Pancreas (tissue), 10 donors: Measurements from ENCODE around the gene POMGNT2. TPM values are rescaled to one million over a fixed set of nuclear protein-coding genes. Genes with fewer than 3 reads are reported as not detected.

Experiments used
- ATAC-seq, 4 donors: fragments of 200-7000 bp; cut with Tn5 transposase; one replicate each; pipeline versions ENCODE4 v1.8.0 to v1.9.1; 2020; ENCODE audit warnings: mild to moderate bottlenecking in 4 of 4, moderate library complexity in 4 of 4
- DNase-seq, 6 donors: peaks; one replicate each; pipeline ENCODE4 v3.0.0-alpha.2; 2020
- FAIRE-seq: peaks from 2 replicates; lab custom pipeline; 2012; peaks lifted over from hg19 to GRCh38; lab: Jason Lieb, UNC
- H3K27ac ChIP-seq, 4 donors: fragments of 200-600 bp; sonication (generic); 1 replicate in 3 of 4; 2 replicates in 1 of 4; pipeline versions ENCODE4 v1.5.0 to v1.8.0; 2020
- H3K27me3 ChIP-seq, 4 donors: fragments of 200-600 bp; one replicate each; pipeline ENCODE4 v1.8.0; 2021
- H3K36me3 ChIP-seq, 3 donors: fragments of 200-600 bp; sonication (generic) in 1 of 3; one replicate each; pipeline versions ENCODE4 v1.5.0 to v1.8.0; 2020 to 2021
- H3K4me1 ChIP-seq, 3 donors: fragments of 200-600 bp; one replicate each; pipeline ENCODE4 v1.8.0; 2021
- H3K4me3 ChIP-seq, 4 donors: fragments of 200-600 bp; sonication (generic) in 2 of 4; one replicate each; pipeline versions ENCODE4 v1.5.0 to v1.8.0; 2020 to 2021
- H3K9me3 ChIP-seq, 4 donors: fragments of 200-600 bp; one replicate each; pipeline ENCODE4 v1.8.0; 2021
- WGBS, 2 donors: extraction: QIAGEN DNeasy Blood & Tissue Kit; methylation state at CpG; one replicate each; pipeline ENCODE4 v1.1.7; 2013; 5-methylcytosine and 5-hydroxymethylcytosine counted together
- intact Hi-C, 3 donors: fragments of 100-400 bp; cut with DNase I; formaldehyde crosslinking; loops; one replicate each; pipeline versions ENCODE4 v1.11.1 to v1.14.2; 2022
- polyA plus RNA-seq, 2 donors: library from polyadenylated mRNA; stranded (reverse); fragments of 200-250 nt; gene quantifications; one replicate each; pipeline ENCODE4 v1.2.3, GENCODE V29; 2013
- total RNA-seq, 6 donors: library from RNA; stranded (reverse); fragmentation: NEBNext Ultra II Directional in 4 of 6; extraction: Animal tissue kit (Norgen Biotek cat#: 25700) in 4 of 6; gene quantifications; one replicate each; pipeline versions ENCODE4 v1.2.1 to v1.2.4, GENCODE V29; 2021 to 2023
- TF ChIP-seq, protein P1 (sequence below), 4 donors: fragments of 200-600 bp; sonication (generic) in 3 of 4; IDR thresholded peaks; one replicate each; pipeline versions ENCODE4 v1.5.0 to v1.8.0; 2021; ENCODE audit warnings: antibody characterized with exemption in 4 of 4
- donor health status: healthy with polysubstance abuse.
- donor health status: DM: no; HTN: no; CAD: no; lungs with moderate emphysema.
- donor health status: DM: no; HTN: no; CAD: no.
- donor health status: control.
- donor health status: control.
- donor health status: Bipolar disorder and iron deficiency.
- donor health status: DM: yes; HTN: yes; CAD: no.
- donor health status: DM: no; HTN: no; CAD: no.
- donor health status: DM: no; HTN: no; CAD: no.
- donor health status: DM: yes; HTN: yes; CAD: no.

POMGNT2 gene
- total and polyA plus RNA-seq, 8 donors = 4.4 to 13.5 (median 7.8) TPM

DNA sequence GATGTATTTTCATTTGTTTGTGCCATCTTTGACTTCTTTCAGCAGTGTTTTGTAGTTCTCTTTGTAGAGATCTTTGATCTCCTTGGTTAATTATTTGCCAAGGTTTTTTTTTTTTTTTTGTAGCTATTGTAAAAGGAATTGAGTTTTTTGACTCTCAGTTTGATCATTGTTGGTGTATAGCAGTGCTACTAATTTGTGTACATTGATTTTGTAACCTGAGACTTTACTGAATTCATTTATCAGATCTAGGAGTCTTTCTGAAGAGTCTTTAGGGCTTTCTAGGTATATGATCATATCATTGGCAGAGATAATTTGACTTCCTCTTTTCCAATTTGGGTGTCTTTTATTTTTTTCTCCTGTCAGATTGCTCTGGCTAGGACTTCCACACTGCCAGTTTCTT lies 42.2 kb upstream of the POMGNT2 start:
- ATAC-seq (no peak), FAIRE-seq (no peak), DNase-seq (no peak)
- TF ChIP-seq, protein P1, sequence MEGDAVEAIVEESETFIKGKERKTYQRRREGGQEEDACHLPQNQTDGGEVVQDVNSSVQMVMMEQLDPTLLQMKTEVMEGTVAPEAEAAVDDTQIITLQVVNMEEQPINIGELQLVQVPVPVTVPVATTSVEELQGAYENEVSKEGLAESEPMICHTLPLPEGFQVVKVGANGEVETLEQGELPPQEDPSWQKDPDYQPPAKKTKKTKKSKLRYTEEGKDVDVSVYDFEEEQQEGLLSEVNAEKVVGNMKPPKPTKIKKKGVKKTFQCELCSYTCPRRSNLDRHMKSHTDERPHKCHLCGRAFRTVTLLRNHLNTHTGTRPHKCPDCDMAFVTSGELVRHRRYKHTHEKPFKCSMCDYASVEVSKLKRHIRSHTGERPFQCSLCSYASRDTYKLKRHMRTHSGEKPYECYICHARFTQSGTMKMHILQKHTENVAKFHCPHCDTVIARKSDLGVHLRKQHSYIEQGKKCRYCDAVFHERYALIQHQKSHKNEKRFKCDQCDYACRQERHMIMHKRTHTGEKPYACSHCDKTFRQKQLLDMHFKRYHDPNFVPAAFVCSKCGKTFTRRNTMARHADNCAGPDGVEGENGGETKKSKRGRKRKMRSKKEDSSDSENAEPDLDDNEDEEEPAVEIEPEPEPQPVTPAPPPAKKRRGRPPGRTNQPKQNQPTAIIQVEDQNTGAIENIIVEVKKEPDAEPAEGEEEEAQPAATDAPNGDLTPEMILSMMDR (IDR thresholded peaks at IDR 0.05) = no peak
- no peak overlapping the region for H3K4me3 ChIP-seq
- no peaks in the 10 kb centered on the region for H3K36me3 ChIP-seq
- H3K27me3 ChIP-seq = no peaks in the 10 kb centered on the region
- no peak overlapping the region for H3K27ac ChIP-seq
- H3K4me1 ChIP-seq = no peaks in the 10 kb centered on the region
- H3K9me3 ChIP-seq = no peaks in the 10 kb centered on the region
- intact Hi-C loops = no loop called here

DNA sequence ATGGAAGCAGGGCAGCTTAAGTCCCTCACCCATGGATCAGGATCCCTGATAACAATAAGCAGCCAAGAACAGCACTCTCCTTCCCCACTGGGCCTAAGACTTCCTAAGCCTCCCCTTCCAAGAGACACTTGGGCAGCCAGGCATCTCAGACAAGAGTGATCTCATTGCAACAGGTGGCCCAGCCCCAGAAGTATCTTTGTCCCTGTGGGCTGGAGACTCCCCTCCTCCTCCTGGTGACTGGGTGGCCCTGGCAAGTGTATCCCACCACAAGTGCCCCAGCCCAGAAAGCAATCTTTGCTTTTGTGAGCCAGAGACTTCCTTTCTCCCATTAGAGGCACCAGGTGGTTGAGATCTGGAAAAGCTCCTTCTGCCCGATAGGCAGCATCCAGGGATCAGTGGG lies 40.7 kb upstream of the POMGNT2 start:
- DNase-seq = no peak
- TF ChIP-seq, protein P1 (IDR thresholded peaks at IDR 0.05) = no peak
- H3K27me3 ChIP-seq = no peaks in the 10 kb centered on the region
- no peaks in the 10 kb centered on the region for H3K36me3 ChIP-seq
- WGBS, 2 donors = 91 to 100% methylated on average over 1 of the region's 1 CpG
- no peaks in the 10 kb centered on the region for H3K9me3 ChIP-seq
- intact Hi-C loops = no loop called here
- ATAC-seq = no peak
- H3K27ac ChIP-seq = no peak overlapping the region
- no peak overlapping the region for H3K4me3 ChIP-seq
- FAIRE-seq = no peak
- no peaks in the 10 kb centered on the region for H3K4me1 ChIP-seq

DNA sequence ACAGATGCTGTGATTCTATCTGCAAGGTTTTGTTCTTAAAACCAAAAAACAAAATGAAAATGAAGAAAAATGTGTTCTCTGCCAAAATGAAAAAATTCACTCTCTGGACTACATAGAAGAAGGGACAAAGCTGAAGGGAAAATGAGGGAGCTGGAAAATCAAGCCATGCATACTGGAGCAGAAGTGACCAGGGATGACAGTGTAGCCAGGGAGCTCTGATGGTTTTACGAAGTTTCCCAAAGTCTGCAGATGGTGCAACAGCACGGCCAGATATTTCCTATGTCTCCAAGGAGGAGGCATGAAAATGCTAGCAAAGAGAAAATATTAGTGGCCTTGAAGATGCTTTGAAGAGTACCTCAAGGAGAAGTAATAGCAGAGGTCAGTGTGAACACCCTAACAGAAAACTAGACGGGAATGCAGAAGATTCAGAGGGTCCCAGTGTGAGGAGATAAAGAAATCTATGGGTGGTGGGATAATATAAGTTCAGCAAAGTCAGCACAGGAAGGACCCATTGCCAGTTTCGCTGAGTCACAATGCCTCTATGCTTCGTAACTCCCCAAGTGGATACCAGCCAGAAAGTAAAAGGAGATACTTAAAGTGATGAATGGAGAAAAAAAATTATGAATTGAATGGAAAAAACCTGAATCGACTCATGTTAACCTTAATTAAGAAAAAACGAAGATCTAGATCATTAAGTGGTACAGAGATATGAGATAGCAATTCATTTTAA lies 39.0 kb upstream of the POMGNT2 start:
- H3K9me3 ChIP-seq = no peaks in the 10 kb centered on the region
- no peaks in the 10 kb centered on the region for H3K4me1 ChIP-seq
- H3K36me3 ChIP-seq = no peaks in the 10 kb centered on the region
- no peaks in the 10 kb centered on the region for H3K27me3 ChIP-seq
- H3K27ac ChIP-seq = no peak overlapping the region
- no peak for ATAC-seq
- FAIRE-seq = no peak
- intact Hi-C loops = no loop called here
- no peak overlapping the region for H3K4me3 ChIP-seq
- TF ChIP-seq, protein P1 (IDR thresholded peaks at IDR 0.05) = no peak
- 54 to 71% methylated on average over 7 of the region's 7 CpGs for WGBS, 2 donors
- DNase-seq = no peak

DNA sequence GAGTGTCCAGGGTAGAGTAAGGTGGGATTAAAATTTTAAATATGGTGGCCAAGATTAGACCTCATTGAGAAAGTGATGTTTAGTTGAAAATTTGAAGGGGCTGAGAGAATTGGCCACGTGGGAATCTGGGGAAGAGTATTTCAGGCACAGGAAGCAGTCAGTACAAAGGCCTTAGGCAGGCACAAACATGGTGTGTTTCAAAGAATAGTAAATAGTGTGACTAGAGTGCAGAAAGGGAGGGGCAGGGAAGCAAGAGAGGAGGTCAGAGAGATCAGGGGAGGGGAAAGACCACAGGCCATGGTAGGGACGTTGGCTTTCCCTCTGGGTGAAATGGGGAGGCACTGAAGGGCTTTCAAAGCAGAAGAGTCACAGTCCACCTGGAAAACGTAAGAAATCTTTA lies 36.6 kb upstream of the POMGNT2 start:
- Histone ChIP-seq H3K27ac (no peak overlapping the region), H3K4me3 (no peak overlapping the region), H3K27me3 (no peaks in the 10 kb centered on the region), H3K9me3 (no peaks in the 10 kb centered on the region), H3K4me1 (no peaks in the 10 kb centered on the region), H3K36me3 (no peaks in the 10 kb centered on the region)
- TF ChIP-seq, protein P1 (IDR thresholded peaks at IDR 0.05) = no peak
- intact Hi-C loops = no loop called here
- no peak for ATAC-seq
- 22 to 29% methylated on average over 3 of the region's 3 CpGs for WGBS, 2 donors
- no peak for FAIRE-seq
- no peak for DNase-seq

DNA sequence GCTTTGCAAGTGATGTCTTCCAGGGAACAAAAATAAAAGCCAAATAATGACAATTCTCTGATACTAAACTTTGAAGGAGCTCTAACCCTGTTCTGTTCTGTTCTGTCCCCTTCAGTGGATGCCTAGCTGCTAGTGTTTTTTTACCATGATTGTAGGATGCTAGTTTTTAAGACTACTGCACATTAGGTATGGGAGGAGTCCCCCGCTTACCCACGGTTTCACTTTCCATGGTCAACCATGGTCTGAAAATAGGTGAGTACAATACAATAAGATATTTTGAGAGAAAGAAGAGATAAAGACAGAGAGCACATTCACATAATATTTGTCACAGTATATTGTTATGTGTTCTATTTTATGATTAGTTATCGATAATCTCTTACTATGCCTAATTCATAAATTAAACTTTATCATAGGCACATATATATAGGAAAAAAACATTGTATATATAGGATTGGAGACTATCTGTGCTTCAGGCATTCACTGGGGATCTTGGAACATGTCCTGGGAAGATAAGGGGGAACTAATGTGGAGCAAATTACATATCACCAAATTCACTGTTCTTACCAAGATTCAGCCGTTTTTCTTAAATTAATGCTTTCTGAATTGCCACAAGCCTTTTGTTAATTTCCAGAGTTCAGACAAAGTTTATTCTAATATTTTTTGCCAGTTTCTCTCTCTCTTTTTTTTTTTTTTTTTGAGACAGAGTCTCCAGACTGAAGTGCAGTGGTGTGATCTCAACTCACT lies 32.8 kb upstream of the POMGNT2 start:
- no peak for DNase-seq
- H3K9me3 ChIP-seq = no peaks in the 10 kb centered on the region
- ATAC-seq = no peak
- no peak for FAIRE-seq
- H3K4me1 ChIP-seq = no peaks in the 10 kb centered on the region
- no peaks in the 10 kb centered on the region for H3K36me3 ChIP-seq
- WGBS, 2 donors = 82 to 83% methylated on average over 4 of the region's 4 CpGs
- H3K27ac ChIP-seq = no peak overlapping the region
- H3K27me3 ChIP-seq = no peaks in the 10 kb centered on the region
- intact Hi-C loops = no loop called here
- no peak overlapping the region for H3K4me3 ChIP-seq
- TF ChIP-seq, protein P1 (IDR thresholded peaks at IDR 0.05) = no peak
